HG03571 (cell line): ENCODE measurements around the gene ST6GAL1.

ENCODE experiments used
- ATAC-seq: cut with Tn5 transposase; IDR thresholded peaks from one replicate; pipeline ENCODE4 v1.9.1; 2021; ENCODE audit not compliant: unreplicated experiment

Gene ST6GAL1

GRCh38 chr3:187072102-187072501, 141.8 kb downstream of the ST6GAL1 start:
- no peak for ATAC-seq

- ATAC-seq, result no peak
These were observed 142.2 kb downstream of the ST6GAL1 start for GRCh38 chr3:187072511-187072910.

- no peak for ATAC-seq
These were observed 143.3 kb downstream of the ST6GAL1 start for GRCh38 chr3:187073581-187074098.

- ATAC-seq, result no peak
These were observed 144.5 kb downstream of the ST6GAL1 start for GRCh38 chr3:187074846-187075245.

GRCh38 chr3:187076297-187076696, 146.0 kb downstream of the ST6GAL1 start:
- no peak for ATAC-seq

- ATAC-seq, result no peak
These were observed 146.8 kb downstream of the ST6GAL1 start for GRCh38 chr3:187077085-187077484.

GRCh38 chr3:187077537-187077936, 147.2 kb downstream of the ST6GAL1 start:
- no peak for ATAC-seq

GRCh38 chr3:187079090-187080022, 149.0 kb downstream of the ST6GAL1 start:
- ATAC-seq, result no peak

GRCh38 chr3:187080799-187081450, 150.6 kb downstream of the ST6GAL1 start:
- ATAC-seq, result no peak

- no peak for ATAC-seq
These were observed 152.5 kb downstream of the ST6GAL1 start for GRCh38 chr3:187082758-187083375.

GRCh38 chr3:187084126-187084525, 153.8 kb downstream of the ST6GAL1 start:
- ATAC-seq, result no peak

- no peak for ATAC-seq
These were observed 154.3 kb downstream of the ST6GAL1 start for GRCh38 chr3:187084580-187084979.

GRCh38 chr3:187085021-187085666, 154.8 kb downstream of the ST6GAL1 start:
- no peak for ATAC-seq

- ATAC-seq, result no peak
These were observed 155.6 kb downstream of the ST6GAL1 start for GRCh38 chr3:187085933-187086332.

GRCh38 chr3:187086831-187087230, 156.5 kb downstream of the ST6GAL1 start:
- ATAC-seq, result no peak

GRCh38 chr3:187088701-187089100, 158.4 kb downstream of the ST6GAL1 start:
- no peak for ATAC-seq

GRCh38 chr3:187093320-187093719, 163.0 kb downstream of the ST6GAL1 start:
- no peak for ATAC-seq

- no peak for ATAC-seq
These were observed 168.7 kb downstream of the ST6GAL1 start for GRCh38 chr3:187098923-187099512.

GRCh38 chr3:187101184-187102072, 171.1 kb downstream of the ST6GAL1 start:
- no peak for ATAC-seq
